ENCODE data around the gene PTPRN.

- TF ChIP-seq CTCF (IDR thresholded peaks at IDR 0.05; ENCODE audit: low read depth, low read length, poor library complexity, severe bottlenecking) (no peak), EZH2phosphoT487 (IDR thresholded peaks at IDR 0.05; ENCODE audit: borderline replicate concordance, low read length) (no peak)
Measured at GRCh38 chr2:219250049-219250781, 59.0 kb downstream of the PTPRN start.
